PC-9 (cell line): Measurements from ENCODE around the gene ECM2. TPM values are rescaled to one million over a fixed set of nuclear protein-coding genes. Genes with fewer than 3 reads are reported as not detected.

Experiments used
- BruUV-seq: library from RNA; stranded (reverse); fragments of 400-500 nt; replicated peaks from 2 replicates; lab custom pipeline; 2021; lab: Mats Ljungman, UMichigan
- CTCF ChIA-PET: fragments of 300-600 bp; sonication (Branson Sonifier 250); formaldehyde crosslinking; loops from one replicate; lab custom pipeline; 2022; ENCODE audit warnings: antibody characterized with exemption; lab: Charles Lee
- POLR2A ChIA-PET: fragments of 300-600 bp; sonication (Branson Sonifier 250); formaldehyde crosslinking; loops from one replicate; lab custom pipeline; 2022; ENCODE audit warnings: antibody characterized with exemption; ENCODE audit not compliant: unreplicated experiment; lab: Charles Lee
- DNase-seq, 2 experiments: peaks; one replicate each; pipeline versions ENCODE4 v3.0.0 to v3.0.0-alpha.2; 2015 to 2022; ENCODE audit warnings: mixed read lengths in 1 of 2
- H2AFZ ChIP-seq: fragments of 200-600 bp; sonication (generic); 2 replicates; pipeline ENCODE4 v1.8.1; 2017; ENCODE audit warnings: antibody characterized with exemption
- H3F3A ChIP-seq: fragments of 200-600 bp; sonication (generic); 2 replicates; pipeline ENCODE4 v1.8.1; 2017; ENCODE audit warnings: antibody characterized with exemption, mild to moderate bottlenecking, low read depth; ENCODE audit not compliant: insufficient read depth
- H3K27ac ChIP-seq: fragments of 200-600 bp; sonication (generic); 2 replicates; pipeline ENCODE4 v1.6.1; 2016; ENCODE audit warnings: mixed run types
- H3K27me3 ChIP-seq: fragments of 200-600 bp; sonication (generic); 2 replicates; pipeline ENCODE4 v1.6.1; 2016; ENCODE audit warnings: low read depth, mixed run types; ENCODE audit not compliant: insufficient read depth
- H3K36me3 ChIP-seq: fragments of 200-600 bp; sonication (generic); 2 replicates; pipeline ENCODE4 v1.6.1; 2016; ENCODE audit warnings: low read depth, mixed run types
- H3K4me1 ChIP-seq: fragments of 200-600 bp; sonication (generic); replicated peaks from 2 replicates; pipeline ENCODE4 v1.6.1; 2016; ENCODE audit warnings: mixed run types; ENCODE audit not compliant: insufficient read depth
- H3K4me2 ChIP-seq: fragments of 200-600 bp; sonication (generic); 2 replicates; pipeline ENCODE4 v1.6.1; 2017; ENCODE audit warnings: mixed run types
- H3K4me3 ChIP-seq: fragments of 200-600 bp; sonication (generic); 2 replicates; pipeline ENCODE4 v1.6.1; 2016; ENCODE audit warnings: mixed run types
- H3K79me2 ChIP-seq: fragments of 200-600 bp; sonication (generic); 2 replicates; pipeline ENCODE4 v1.6.1; 2017; ENCODE audit warnings: low read depth, mixed run types
- H3K9me2 ChIP-seq: fragments of 200-600 bp; sonication (generic); 2 replicates; pipeline ENCODE4 v1.8.1; 2017; ENCODE audit warnings: mild to moderate bottlenecking; ENCODE audit not compliant: insufficient read depth
- H3K9me3 ChIP-seq: fragments of 200-600 bp; sonication (generic); 2 replicates; pipeline ENCODE4 v1.8.1; 2016; ENCODE audit warnings: low read depth; ENCODE audit not compliant: insufficient read depth
- H4K20me1 ChIP-seq: fragments of 200-600 bp; sonication (generic); 2 replicates; pipeline ENCODE4 v1.8.1; 2017; ENCODE audit not compliant: insufficient read depth
- EZH2 ChIP-seq: fragments of 200-600 bp; sonication (generic); IDR thresholded peaks from 2 replicates; pipeline ENCODE4 v1.8.0; 2017; ENCODE audit warnings: antibody characterized with exemption, low read depth
- intact Hi-C: fragments of 100-400 bp; cut with micrococcal nuclease; formaldehyde crosslinking; loops from one replicate; pipeline ENCODE4 v1.10.0; 2022; ENCODE audit not compliant: unreplicated experiment
- microRNA-seq: library from miRNA; unstranded; fragments of <30 nt; microRNA quantifications from one replicate; pipeline ENCODE4 v1.2.0, GENCODE V29; 2021; ENCODE audit warnings: borderline number of aligned reads, borderline replicate concordance
- total RNA-seq: library from RNA; stranded (reverse); gene quantifications from 2 replicates; pipeline ENCODE4 v1.2.3, GENCODE V29; 2021
- TF ChIP-seq, protein P1 (sequence below): fragments of 200-600 bp; sonication (generic); conservative IDR thresholded peaks from 2 replicates; pipeline ENCODE4 v1.6.1; 2017; ENCODE audit warnings: mixed run types, antibody characterized with exemption, mild to moderate bottlenecking, moderate library complexity

ECM2 gene
- total RNA-seq, 1 experiment from 2014 or later = 3.1 TPM

- Histone ChIP-seq H3K27me3 (no peaks in the 10 kb centered on the region), H3K4me1 (no peaks in the 10 kb centered on the region), H3F3A (no peaks in the 10 kb centered on the region), H3K4me3 (no peak overlapping the region), H3K36me3 (no peaks in the 10 kb centered on the region), H2AFZ (no peak overlapping the region), H3K9me3 (no peaks in the 10 kb centered on the region), H3K27ac (no peak overlapping the region), H3K9me2 (no peaks in the 10 kb centered on the region), H3K79me2 (no peaks in the 10 kb centered on the region), H4K20me1 (no peaks in the 10 kb centered on the region), H3K4me2 (no peak overlapping the region)
- intact Hi-C loops = no loop called here
- CTCF ChIA-PET = no interaction called here
- no peak for TF ChIP-seq EZH2
- TF ChIP-seq, protein P1, sequence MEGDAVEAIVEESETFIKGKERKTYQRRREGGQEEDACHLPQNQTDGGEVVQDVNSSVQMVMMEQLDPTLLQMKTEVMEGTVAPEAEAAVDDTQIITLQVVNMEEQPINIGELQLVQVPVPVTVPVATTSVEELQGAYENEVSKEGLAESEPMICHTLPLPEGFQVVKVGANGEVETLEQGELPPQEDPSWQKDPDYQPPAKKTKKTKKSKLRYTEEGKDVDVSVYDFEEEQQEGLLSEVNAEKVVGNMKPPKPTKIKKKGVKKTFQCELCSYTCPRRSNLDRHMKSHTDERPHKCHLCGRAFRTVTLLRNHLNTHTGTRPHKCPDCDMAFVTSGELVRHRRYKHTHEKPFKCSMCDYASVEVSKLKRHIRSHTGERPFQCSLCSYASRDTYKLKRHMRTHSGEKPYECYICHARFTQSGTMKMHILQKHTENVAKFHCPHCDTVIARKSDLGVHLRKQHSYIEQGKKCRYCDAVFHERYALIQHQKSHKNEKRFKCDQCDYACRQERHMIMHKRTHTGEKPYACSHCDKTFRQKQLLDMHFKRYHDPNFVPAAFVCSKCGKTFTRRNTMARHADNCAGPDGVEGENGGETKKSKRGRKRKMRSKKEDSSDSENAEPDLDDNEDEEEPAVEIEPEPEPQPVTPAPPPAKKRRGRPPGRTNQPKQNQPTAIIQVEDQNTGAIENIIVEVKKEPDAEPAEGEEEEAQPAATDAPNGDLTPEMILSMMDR = peak; percentile 39; the same call in 1 of the 2 replicates
- POLR2A ChIA-PET = no interaction called here
- no peak for DNase-seq
- BruUV-seq = no TSS peak
These were observed 80.6 kb downstream of the ECM2 start for GRCh38 chr9:92455217-92455616.

DNA sequence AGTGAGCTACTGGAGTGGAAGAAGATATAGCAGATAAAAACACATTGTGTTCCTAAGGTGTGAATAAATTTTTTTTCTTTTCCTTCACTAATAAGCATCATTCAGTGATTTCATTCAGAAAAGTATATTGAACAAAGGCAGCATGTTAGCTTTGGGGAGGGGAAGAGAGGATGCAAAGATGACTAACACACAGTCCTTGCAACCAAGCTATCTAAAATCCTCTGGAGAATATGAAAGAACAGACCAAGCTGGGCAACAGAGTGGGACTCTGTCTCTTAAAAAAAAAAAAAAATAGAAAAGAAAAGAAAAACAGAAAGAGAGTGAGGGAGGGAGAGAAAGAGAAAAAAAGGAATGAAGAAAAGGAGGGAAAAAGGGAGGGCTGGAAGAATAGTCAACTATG lies 89.3 kb downstream of the ECM2 start:
- Histone ChIP-seq H3K27me3 (no peaks in the 10 kb centered on the region), H3K9me2 (no peaks in the 10 kb centered on the region), H3F3A (no peaks in the 10 kb centered on the region), H3K4me3 (no peak overlapping the region), H3K9me3 (no peaks in the 10 kb centered on the region), H3K4me2 (no peak overlapping the region), H3K4me1 (no peaks in the 10 kb centered on the region), H4K20me1 (no peaks in the 10 kb centered on the region), H3K36me3 (no peaks in the 10 kb centered on the region), H2AFZ (no peak overlapping the region), H3K79me2 (no peaks in the 10 kb centered on the region), H3K27ac (no peak overlapping the region)
- CTCF ChIA-PET = no interaction called here
- TF ChIP-seq, protein P1 = no peak
- TF ChIP-seq EZH2 = no peak
- no TSS peak for BruUV-seq
- intact Hi-C loops = no loop called here
- POLR2A ChIA-PET = no interaction called here
- no peak for DNase-seq

Small RNAs within 50 kb of the gene (microRNA-seq; reads per million reads assigned to microRNA genes)
- not detected for gene MIR4670

Other genes with a start within 250 kb of the ECM2 start
- 232 and 246 TPM in 2 replicates for gene IARS1, start 242.3 kb downstream of the ECM2 start, total RNA-seq
- gene NOL8, start 210.6 kb downstream of the ECM2 start, total RNA-seq = 35.7 and 46.9 TPM in 2 replicates
- 7.6 and 10.0 TPM in 2 replicates for gene CENPP, start 210.0 kb downstream of the ECM2 start, total RNA-seq
- not detected in 2 replicates for gene OGN, start 131.4 kb downstream of the ECM2 start, total RNA-seq
- not detected in 2 replicates for gene OMD, start 111.5 kb downstream of the ECM2 start, total RNA-seq
- gene ASPN, start 53.5 kb downstream of the ECM2 start, total RNA-seq = not detected in 2 replicates
- 12.3 TPM in 2 replicates for gene IPPK, start 134.1 kb upstream of the ECM2 start, total RNA-seq
- 40.0 and 40.6 TPM in 2 replicates for gene BICD2, start 228.8 kb upstream of the ECM2 start, total RNA-seq